Hematopoietic multipotent progenitor cell treated with erythropoietin and hydrocortisone succinate and interleukin-3 and kit ligand, for 4 days (in vitro differentiated cells): ENCODE results near the gene RAE1.
A peak's percentile ranks its signal among the peaks of the same experiment; 100 is the strongest.
"Not testable (repeated sequence)": the region's sequence is repeated elsewhere in the genome, so short reads cannot be mapped to it uniquely, and the experiment has no call there.

ENCODE experiments used
- DNase-seq: peaks from one replicate; pipeline ENCODE4 v3.0.0-alpha.2; 2015

RAE1 gene

GRCh38 chr20:57417051-57417689, 66.1 kb downstream of the RAE1 start:
- no peak for DNase-seq

DNA sequence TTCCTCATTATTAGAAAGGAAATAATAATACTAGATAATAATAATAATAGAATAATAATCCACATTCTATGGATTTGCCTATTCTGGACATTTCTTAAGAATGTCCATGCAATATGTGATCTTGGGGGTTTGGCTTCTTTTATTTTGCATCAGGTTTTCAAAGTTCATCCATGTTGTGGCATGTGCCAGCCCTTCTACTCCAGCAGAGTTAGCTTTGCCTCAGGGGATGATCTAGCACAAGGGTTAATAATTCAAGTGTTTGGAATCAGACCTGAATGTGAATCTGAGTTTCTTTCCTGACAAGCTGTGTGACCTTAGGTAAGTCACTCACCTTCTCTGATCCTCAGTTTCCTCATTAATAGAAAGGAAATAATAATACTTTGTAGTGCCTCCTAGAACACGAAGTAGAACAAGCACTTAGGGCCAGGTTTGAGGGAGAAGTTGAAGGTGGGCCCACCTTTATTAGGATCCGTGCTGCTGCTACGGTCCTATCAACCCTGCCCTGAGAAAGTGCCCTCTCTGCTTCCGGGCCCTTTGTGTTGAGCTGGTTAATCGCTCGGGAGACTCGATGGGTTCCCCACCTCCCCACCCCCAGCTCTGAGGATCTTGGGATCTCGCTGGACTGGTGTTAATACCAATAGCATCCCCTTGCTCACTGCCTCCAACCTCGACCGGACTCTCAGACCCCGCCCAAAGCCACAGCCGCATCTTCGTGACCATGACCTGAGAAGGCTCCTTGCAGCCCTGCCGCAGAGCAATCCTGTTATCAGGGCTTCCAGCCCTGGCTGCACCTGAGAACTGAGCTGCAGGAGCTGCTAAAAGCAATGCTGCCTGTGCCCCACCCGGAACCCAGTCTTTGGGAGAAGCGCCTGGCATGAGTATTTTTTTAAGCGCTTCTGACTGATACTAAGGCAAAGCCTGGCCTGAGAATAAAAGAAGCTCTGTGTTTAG, 67.0 kb downstream of the RAE1 start:
- peak; percentile 71 for DNase-seq

- not testable (repeated sequence) for DNase-seq
These were observed 68.4 kb downstream of the RAE1 start for GRCh38 chr20:57419479-57419878.

DNA sequence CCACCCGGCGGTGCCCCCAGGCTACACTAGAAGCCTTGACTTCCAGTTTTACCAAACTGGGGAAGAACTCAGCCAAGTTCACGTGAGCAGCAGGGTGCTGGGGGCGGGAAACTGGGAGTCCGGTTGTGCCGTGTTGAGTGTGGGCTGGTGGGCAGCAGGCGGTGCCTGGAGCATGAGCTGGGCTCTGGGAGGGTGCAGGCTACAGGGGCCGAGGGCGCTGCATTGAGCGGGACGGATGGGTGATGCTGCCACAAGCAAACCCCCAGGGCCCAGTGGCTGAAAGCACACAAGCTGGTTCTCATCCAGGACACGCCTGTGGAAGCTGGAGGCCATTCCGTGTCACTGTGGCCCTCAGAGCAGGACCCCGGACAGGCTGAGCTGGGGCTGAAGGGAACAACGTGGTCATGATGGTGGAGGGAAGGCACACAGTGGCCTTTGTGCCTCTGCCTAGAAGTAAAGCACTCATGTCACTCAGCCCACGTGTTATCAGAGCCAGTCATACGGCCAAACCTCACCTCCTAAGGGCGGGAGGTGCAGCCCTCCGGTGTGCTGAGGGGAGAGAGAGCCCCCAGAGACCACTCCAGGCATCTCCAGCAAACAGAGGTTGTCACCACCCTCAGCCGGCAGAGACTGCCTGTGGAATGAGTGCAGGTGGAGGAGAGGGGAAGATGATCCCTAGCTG, 69.7 kb downstream of the RAE1 start:
- DNase-seq, result peak; percentile 44

DNA sequence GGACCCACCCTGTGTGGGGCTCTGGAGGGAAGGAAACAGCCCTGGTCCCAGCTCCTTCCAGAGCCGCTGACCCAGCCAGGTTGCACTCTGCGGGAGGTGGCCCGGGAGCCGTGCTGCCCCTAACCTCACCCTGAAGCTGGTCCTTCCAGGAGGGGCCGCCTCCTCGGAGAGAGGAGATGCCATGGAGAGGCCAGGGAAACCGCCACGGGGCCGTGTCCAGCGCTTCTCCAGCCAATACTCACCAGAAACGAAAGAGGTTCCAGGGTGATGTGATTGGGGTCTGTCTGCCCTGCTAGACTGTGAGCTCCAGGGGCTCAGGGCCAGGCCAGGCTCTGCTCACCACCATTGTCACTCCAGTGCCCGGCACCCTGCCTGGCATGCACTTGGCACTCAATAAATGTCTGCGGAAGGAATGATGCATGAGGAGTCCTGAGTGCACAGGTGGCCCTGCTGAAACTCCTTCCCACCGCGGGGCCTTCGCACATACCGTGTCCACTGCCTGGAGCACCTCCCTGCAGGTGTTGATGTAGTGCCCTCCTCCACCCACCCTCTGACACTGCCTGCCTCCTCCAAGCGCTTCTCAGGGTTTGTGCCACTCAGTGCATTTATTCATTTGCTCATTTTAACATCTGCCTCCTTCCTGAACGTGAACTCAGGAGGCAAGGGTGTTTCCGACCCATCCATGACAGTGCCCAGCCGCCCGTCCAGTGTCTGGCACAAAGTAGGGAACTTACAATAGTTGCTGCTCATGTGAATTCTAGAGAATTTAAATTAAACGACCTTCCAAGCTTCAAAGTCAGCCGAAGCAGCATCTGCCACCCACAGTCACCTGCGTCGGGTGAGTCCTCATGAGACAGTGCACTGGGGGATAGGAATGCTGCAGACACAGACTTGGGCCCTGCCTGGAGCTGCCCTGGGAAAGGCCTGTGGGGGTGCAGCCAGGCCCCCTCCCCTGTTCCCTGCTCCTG, 70.5 kb downstream of the RAE1 start:
- no peak for DNase-seq

DNA sequence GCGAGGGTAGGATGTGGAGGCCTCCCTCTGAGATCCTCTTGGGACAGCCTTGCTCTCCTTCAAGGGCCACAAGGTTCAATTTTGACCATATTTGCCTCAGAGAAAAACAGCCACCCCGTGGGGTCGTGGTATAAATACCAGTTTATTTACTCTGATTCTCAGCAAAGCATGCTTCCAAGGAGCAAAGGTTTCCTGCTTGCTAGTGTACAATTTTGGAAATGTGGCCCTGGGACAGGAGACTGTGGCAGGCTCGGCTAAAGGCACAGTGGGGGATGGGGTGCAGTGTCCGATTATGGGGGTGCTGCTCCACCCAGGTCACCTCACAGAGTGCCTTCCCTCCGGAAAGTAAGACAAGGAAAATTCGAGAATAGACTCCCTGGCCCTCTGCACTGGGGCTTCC, 71.2 kb downstream of the RAE1 start:
- no peak for DNase-seq

DNA sequence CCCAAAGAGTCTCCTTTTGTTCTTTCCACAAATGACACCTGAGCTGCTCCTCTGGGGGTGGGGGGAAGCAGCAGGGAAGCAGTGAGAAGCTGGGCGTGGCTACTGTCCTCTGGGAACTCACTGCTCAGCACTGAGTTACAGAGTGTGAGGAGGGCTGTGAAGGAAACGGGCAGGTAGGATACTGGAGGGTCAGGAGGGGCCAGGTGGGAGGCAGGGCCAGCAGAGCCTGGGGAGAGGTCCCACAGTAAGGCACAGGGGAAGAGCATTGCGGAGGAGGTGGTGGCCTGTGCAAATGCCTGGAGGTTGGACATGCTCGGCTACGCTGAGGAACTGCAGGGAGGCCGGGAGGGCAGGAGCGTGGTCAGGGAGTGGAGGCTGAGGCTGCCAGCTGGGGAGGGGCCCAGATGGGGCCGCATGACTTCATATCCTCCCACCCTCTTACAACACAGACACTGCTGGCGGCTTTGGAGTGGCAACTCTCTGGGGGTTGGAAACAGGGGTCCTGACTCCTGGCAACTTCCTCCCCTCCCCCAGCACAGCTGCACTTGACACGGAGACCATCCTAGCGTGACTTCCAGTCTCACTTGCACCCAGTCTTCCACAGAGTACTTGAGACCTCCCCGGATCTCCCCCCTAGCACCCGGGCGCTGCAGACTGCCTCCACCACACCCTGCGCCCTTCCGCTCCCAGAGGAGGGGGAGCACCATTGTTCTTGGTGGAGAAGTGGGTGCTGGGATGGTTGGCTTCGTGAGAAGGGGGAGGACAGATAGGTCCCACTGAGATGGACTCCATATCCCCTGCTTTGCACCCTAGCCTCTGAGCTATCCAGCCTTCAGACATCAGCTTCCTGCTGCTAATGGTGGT, 74.3 kb downstream of the RAE1 start:
- peak; percentile 49 for DNase-seq

GRCh38 chr20:57426271-57426689, 75.2 kb downstream of the RAE1 start:
- DNase-seq, result no peak

- no peak for DNase-seq
These were observed 75.8 kb downstream of the RAE1 start for GRCh38 chr20:57426831-57427230.

DNA sequence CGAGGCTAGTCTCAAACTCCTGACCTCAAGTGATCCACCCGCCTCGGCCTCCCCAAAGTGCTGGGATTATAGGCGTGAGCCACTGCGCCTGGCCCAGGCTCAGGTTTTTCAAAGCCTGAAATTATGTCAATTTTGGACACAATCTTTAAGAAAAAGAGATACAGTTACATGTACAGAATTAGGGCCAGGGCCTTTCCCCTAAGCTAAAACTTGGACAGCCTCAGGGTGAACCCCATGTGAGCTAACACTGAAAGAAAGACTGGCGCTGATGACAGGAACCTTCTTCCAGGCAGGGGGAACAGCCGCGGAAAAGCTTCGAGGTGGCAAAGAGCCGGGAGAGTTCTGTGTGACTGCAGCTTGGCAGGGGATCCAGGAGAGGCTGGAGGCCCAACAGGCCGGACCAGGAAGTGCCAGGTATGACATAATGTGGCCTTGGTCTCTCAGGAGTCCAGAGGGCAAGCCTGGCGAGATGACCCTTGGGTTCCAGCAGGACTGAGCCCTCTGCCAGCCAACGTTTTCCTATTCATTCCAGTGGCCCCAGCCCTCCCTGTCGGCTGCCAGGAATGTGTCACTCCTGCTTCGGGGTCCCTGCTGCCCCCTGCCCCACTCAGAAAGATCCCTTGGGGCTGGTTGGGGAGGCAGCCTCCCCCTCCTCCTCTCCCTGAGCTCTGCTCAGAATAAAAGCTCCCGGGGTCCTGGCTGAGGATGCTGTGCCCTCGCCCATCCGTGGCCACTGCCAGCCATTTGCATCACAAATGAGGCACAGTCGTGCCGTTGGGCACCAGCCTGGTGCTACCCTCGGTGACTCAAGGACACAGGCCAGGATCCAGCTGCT, 77.5 kb downstream of the RAE1 start:
- DNase-seq, result no peak
